ENCODE data around the gene TUBB4B. TPM values are rescaled to one million over a fixed set of nuclear protein-coding genes. Genes with fewer than 3 reads are reported as not detected.

TUBB4B gene
- total and polyA plus RNA-seq, 2 experiments from 2014 or later: 334 to 389 TPM

- Histone ChIP-seq H4K20me1 (replicated peaks; ENCODE audit: insufficient read depth) (no peaks in the 10 kb centered on the region; the same call in 1 of the 2 replicates), H3K27ac (ENCODE audit: low read depth) (no peak overlapping the region), H3K27me3 (ENCODE audit: insufficient read depth) (no peaks in the 10 kb centered on the region), H3K4me3 (no peak overlapping the region), H3K9me2 (ENCODE audit: insufficient read depth) (no peaks in the 10 kb centered on the region), H3K4me1 (ENCODE audit: insufficient read depth) (peaks cover 6% of the 10 kb centered on the region), H3K4me2 (no peak overlapping the region), H3F3A (replicated peaks; ENCODE audit: low read depth) (no peaks in the 10 kb centered on the region), H2AFZ (no peak overlapping the region), H3K36me3 (ENCODE audit: insufficient read depth) (no peaks in the 10 kb centered on the region), H3K79me2 (replicated peaks; ENCODE audit: insufficient read depth) (peaks cover 42% of the 10 kb centered on the region)
- ATAC-seq (peak; percentile 4; the same call in 1 of the 3 replicates), DNase-seq (ENCODE audit: low spot score) (no peak)
- H3K4me3 Mint-ChIP-seq: no peak overlapping the region
- H3K27ac Mint-ChIP-seq: no peak overlapping the region
- no peak for TF ChIP-seq ZNF331 (CRISPR knock-in tag; IDR thresholded peaks at IDR 0.05; ENCODE audit: low read depth)
- TF ChIP-seq ZNF462 (CRISPR knock-in tag; IDR thresholded peaks at IDR 0.05): no peak
- no peaks in the 10 kb centered on the region; the same call in 2 of the 3 replicates for H3K9me3 Mint-ChIP-seq
- H3K36me3 Mint-ChIP-seq (ENCODE audit: low read depth): peaks cover 5% of the 10 kb centered on the region
- H3K27me3 Mint-ChIP-seq (ENCODE audit: insufficient read depth, low read depth, poor library complexity): peaks cover 6% of the 10 kb centered on the region
- H3K4me1 Mint-ChIP-seq: peaks cover 18% of the 10 kb centered on the region
These were observed 47.3 kb upstream of the TUBB4B start for GRCh38 chr9:137193771-137194170.

- Mint-ChIP-seq H3K9me3 (no peaks in the 10 kb centered on the region; the same call in 2 of the 3 replicates), H3K27me3 (ENCODE audit: insufficient read depth, low read depth, poor library complexity) (peaks cover 6% of the 10 kb centered on the region), H3K4me3 (no peak overlapping the region), H3K36me3 (ENCODE audit: low read depth) (peaks cover 5% of the 10 kb centered on the region), H3K27ac (no peak overlapping the region), H3K4me1 (peaks cover 17% of the 10 kb centered on the region)
- ATAC-seq: peak; percentile 6; the same call in 2 of the 3 replicates
- H2AFZ ChIP-seq: no peak overlapping the region
- no peak overlapping the region for H3K4me2 ChIP-seq
- no peak for DNase-seq (ENCODE audit: low spot score)
- H3F3A ChIP-seq (replicated peaks; ENCODE audit: low read depth): no peaks in the 10 kb centered on the region
- H3K9me2 ChIP-seq (ENCODE audit: insufficient read depth): no peaks in the 10 kb centered on the region
- H4K20me1 ChIP-seq (replicated peaks; ENCODE audit: insufficient read depth): no peaks in the 10 kb centered on the region; the same call in 1 of the 2 replicates
- H3K4me1 ChIP-seq (ENCODE audit: insufficient read depth): peaks cover 9% of the 10 kb centered on the region
- H3K27me3 ChIP-seq (ENCODE audit: insufficient read depth): no peaks in the 10 kb centered on the region
- H3K79me2 ChIP-seq (replicated peaks; ENCODE audit: insufficient read depth): peaks cover 47% of the 10 kb centered on the region
- TF ChIP-seq JUNB (IDR thresholded peaks at IDR 0.05; ENCODE audit: unreplicated experiment): no peak
- no peak for TF ChIP-seq ETS1 (IDR thresholded peaks at IDR 0.05)
- TF ChIP-seq POLR2AphosphoS5 (IDR thresholded peaks at IDR 0.05; ENCODE audit: low read depth): no peak
- TF ChIP-seq STAT1 (IDR thresholded peaks at IDR 0.05; ENCODE audit: unreplicated experiment): no peak
- no peak for TF ChIP-seq CREB1 (CRISPR knock-in tag; IDR thresholded peaks at IDR 0.05; ENCODE audit: low read depth)
- H3K27ac ChIP-seq (ENCODE audit: low read depth): no peak overlapping the region
- H3K4me3 ChIP-seq: no peak overlapping the region
- H3K36me3 ChIP-seq (ENCODE audit: insufficient read depth): no peaks in the 10 kb centered on the region
These were observed 46.7 kb upstream of the TUBB4B start for GRCh38 chr9:137194388-137194787.

All from GM23338 (cell line).